ENCODE results near the gene CGA. TPM values are rescaled to one million over a fixed set of nuclear protein-coding genes. Genes with fewer than 3 reads are reported as not detected.

CGA gene
- polyA plus RNA-seq, 1 donor (not counting 4 experiments of a cell fraction or from before 2014, with no cell fraction given): not detected

DNA sequence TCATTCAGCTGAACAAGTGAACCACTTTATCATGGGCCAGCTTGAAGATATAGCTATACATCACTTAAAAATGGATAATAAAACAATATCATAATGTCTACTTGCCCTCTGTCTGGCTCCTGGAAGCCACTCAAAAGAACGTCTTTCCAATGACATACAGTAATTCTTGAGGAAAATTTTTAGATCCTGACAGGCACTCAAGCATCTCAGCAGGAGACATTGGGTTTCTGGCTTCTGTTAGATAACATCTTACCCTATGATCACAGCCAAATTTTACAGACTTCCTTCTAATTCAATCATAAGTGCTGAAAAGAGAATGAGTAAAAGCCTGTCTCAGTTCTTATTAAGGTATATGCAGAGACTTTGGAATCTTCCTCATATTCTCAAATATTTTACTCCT, 330 bp downstream of the CGA start:
- H3K4me2 ChIP-seq (ENCODE audit: control insufficient read depth, extremely low read depth, insufficient read depth, low read depth, low read length): no peak overlapping the region
- FAIRE-seq: no peak
- H2AFZ ChIP-seq (ENCODE audit: control insufficient read depth, low read length): no peak overlapping the region
- no peaks in the 10 kb centered on the region for H4K20me1 ChIP-seq (ENCODE audit: control insufficient read depth, extremely low read depth, insufficient read depth, low read length)
- no peaks in the 10 kb centered on the region for H3K36me3 ChIP-seq (ENCODE audit: control insufficient read depth in 2 of 2, extremely low read depth in 1 of 2, insufficient read depth in 2 of 2, low read length in 2 of 2)
- TF ChIP-seq, protein P1, sequence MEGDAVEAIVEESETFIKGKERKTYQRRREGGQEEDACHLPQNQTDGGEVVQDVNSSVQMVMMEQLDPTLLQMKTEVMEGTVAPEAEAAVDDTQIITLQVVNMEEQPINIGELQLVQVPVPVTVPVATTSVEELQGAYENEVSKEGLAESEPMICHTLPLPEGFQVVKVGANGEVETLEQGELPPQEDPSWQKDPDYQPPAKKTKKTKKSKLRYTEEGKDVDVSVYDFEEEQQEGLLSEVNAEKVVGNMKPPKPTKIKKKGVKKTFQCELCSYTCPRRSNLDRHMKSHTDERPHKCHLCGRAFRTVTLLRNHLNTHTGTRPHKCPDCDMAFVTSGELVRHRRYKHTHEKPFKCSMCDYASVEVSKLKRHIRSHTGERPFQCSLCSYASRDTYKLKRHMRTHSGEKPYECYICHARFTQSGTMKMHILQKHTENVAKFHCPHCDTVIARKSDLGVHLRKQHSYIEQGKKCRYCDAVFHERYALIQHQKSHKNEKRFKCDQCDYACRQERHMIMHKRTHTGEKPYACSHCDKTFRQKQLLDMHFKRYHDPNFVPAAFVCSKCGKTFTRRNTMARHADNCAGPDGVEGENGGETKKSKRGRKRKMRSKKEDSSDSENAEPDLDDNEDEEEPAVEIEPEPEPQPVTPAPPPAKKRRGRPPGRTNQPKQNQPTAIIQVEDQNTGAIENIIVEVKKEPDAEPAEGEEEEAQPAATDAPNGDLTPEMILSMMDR (optimal IDR thresholded peaks at IDR 0.05 in 1 of 3, IDR thresholded peaks at IDR 0.05 in 1 of 3, conservative IDR thresholded peaks at IDR 0.05 in 1 of 3; ENCODE audit: extremely low read depth in 1 of 3, insufficient read depth in 2 of 3, low read length in 3 of 3): no peak
- TF ChIP-seq EZH2 (IDR thresholded peaks at IDR 0.05; ENCODE audit: low read length): no peak
- no peak overlapping the region for H3K27ac ChIP-seq (ENCODE audit: control insufficient read depth, insufficient read depth, low read length)
- H3K9me1 ChIP-seq (ENCODE audit: control insufficient read depth, extremely low read depth, insufficient read depth, low read length): no peaks in the 10 kb centered on the region
- H3K4me1 ChIP-seq (ENCODE audit: control insufficient read depth, extremely low read depth, insufficient read depth, low read length): peaks cover 4% of the 10 kb centered on the region
- H3K9me3 ChIP-seq (ENCODE audit: control insufficient read depth, low read depth, low read length): no peaks in the 10 kb centered on the region
- dilution Hi-C loops (cut with MboI; ENCODE audit: extremely low pct_ligation_motif_present, low sequenced_read_pairs): no loop called here
- no peaks in the 10 kb centered on the region for H3K79me2 ChIP-seq (ENCODE audit: control insufficient read depth, insufficient read depth, low read length)
- no peak overlapping the region for H3K9ac ChIP-seq (ENCODE audit: control insufficient read depth, extremely low read depth, insufficient read depth, low read length)
- peaks cover 4% of the 10 kb centered on the region for H3K27me3 ChIP-seq (ENCODE audit: control insufficient read depth, extremely low read depth, insufficient read depth, low read length)
- no peak for DNase-seq (ENCODE audit: low read depth, low spot score)
- no peak overlapping the region for H3K4me3 ChIP-seq (ENCODE audit: control insufficient read depth in 2 of 3, extremely low read depth in 1 of 3, insufficient read depth in 2 of 3, low read depth in 1 of 3, low read length in 3 of 3)

DNA sequence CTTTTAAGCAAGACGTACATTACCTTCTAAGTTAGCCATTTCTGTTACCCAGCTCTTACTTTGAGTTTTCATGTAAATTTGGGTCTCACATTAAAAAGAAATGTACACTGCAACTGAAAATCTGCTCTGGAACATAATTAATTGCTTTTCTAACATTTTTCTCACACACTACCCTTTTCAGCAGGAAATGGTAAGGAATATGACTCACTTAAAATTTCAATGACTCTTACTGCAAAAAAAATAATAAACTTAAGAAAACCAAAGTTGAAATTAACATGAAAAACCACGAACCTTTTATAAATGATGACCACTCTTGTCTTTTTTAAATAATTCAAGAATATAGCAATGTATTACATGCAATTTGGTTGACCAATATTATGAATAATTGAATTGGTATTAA, 1.3 kb downstream of the CGA start:
- no peak overlapping the region for H2AFZ ChIP-seq (ENCODE audit: control insufficient read depth, low read length)
- H3K4me3 ChIP-seq (ENCODE audit: control insufficient read depth in 2 of 3, extremely low read depth in 1 of 3, insufficient read depth in 2 of 3, low read depth in 1 of 3, low read length in 3 of 3): no peak overlapping the region
- dilution Hi-C loops (cut with MboI; ENCODE audit: extremely low pct_ligation_motif_present, low sequenced_read_pairs): no loop called here
- no peak for FAIRE-seq
- H3K9me3 ChIP-seq (ENCODE audit: control insufficient read depth, low read depth, low read length): no peaks in the 10 kb centered on the region
- H4K20me1 ChIP-seq (ENCODE audit: control insufficient read depth, extremely low read depth, insufficient read depth, low read length): no peaks in the 10 kb centered on the region
- peaks cover 4% of the 10 kb centered on the region for H3K4me1 ChIP-seq (ENCODE audit: control insufficient read depth, extremely low read depth, insufficient read depth, low read length)
- no peaks in the 10 kb centered on the region for H3K9me1 ChIP-seq (ENCODE audit: control insufficient read depth, extremely low read depth, insufficient read depth, low read length)
- no peak for DNase-seq (ENCODE audit: low read depth, low spot score)
- no peaks in the 10 kb centered on the region for H3K36me3 ChIP-seq (ENCODE audit: control insufficient read depth in 2 of 2, extremely low read depth in 1 of 2, insufficient read depth in 2 of 2, low read length in 2 of 2)
- H3K79me2 ChIP-seq (ENCODE audit: control insufficient read depth, insufficient read depth, low read length): no peaks in the 10 kb centered on the region
- H3K27me3 ChIP-seq (ENCODE audit: control insufficient read depth, extremely low read depth, insufficient read depth, low read length): peaks cover 4% of the 10 kb centered on the region
- no peak overlapping the region for H3K27ac ChIP-seq (ENCODE audit: control insufficient read depth, insufficient read depth, low read length)
- H3K9ac ChIP-seq (ENCODE audit: control insufficient read depth, extremely low read depth, insufficient read depth, low read length): no peak overlapping the region
- H3K4me2 ChIP-seq (ENCODE audit: control insufficient read depth, extremely low read depth, insufficient read depth, low read depth, low read length): peak overlapping the region; percentile 27
- TF ChIP-seq, protein P1 (optimal IDR thresholded peaks at IDR 0.05 in 1 of 3, IDR thresholded peaks at IDR 0.05 in 1 of 3, conservative IDR thresholded peaks at IDR 0.05 in 1 of 3; ENCODE audit: extremely low read depth in 1 of 3, insufficient read depth in 2 of 3, low read length in 3 of 3): no peak
- no peak for TF ChIP-seq EZH2 (IDR thresholded peaks at IDR 0.05; ENCODE audit: low read length)
